GM18502 (cell line): ENCODE measurements around the gene PRKCD.

ENCODE experiments used
- ATAC-seq: cut with Tn5 transposase; IDR thresholded peaks from one replicate; pipeline ENCODE4 v1.9.1; 2021; ENCODE audit warnings: mild to moderate bottlenecking; ENCODE audit not compliant: unreplicated experiment, poor library complexity

Gene PRKCD

DNA sequence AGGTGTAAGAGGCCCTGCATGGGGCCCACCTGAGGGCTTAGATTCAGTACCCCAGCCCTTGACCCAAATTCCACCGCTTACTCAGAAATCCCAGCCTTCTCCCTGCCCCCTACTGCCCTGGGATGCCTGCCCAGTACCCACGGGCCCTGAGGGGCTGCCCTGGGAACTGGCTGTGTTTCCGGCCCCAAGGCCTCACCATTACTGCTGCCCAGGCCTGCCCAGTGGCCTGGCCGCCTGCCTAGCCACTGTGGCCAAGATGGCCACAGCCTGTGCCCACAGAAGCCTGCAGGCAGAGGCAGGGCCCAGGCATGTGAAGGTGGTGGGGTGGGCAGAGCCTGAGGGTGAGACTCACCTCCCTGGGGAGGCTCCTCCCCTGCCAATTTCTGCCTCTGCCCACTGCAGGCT is 6.1 kb upstream of the PRKCD start:
- ATAC-seq, result no peak

DNA sequence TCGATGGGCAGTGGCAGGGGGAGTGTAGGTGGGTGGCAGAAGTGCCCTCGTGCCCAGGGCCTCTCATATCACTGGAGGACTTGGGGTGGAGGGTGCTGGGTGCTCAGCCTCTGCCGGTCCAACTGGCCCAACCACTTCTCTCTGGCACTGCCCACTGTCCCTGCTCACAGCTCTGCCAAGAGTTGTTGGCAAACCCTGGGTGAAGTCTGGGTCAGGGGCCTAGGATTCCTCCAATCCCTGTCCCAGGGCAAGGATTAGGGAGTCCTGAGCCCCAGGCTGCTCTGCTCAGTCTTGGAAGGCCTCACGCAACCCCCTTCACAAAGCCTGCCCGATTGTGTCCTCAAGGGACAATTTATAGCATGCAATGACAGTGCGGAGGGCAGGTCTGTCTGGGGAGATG is 5.2 kb upstream of the PRKCD start:
- no peak for ATAC-seq

DNA sequence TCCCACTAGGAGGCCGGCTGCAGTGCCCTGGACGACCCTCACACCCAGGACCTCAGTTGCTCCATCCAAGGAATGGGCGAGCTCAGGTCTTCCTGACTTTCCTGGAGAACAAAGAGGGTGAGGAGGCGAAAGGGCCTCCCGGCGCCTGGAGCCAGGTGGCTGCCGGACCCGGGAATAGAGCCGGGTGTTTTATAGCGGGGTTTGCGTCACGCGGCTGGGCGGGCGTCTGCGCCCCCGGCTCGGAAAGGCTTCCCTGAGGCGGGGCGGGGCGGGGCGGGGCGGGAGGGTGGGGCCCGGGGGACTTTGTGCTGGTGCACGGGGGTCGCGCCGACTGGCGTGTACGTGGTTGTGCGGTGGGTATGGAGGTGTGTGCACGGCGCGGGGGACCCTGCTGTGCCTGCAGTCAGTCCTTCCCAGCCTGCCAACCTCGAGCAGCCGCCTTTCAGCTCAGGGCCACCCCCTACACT is 4.6 kb upstream of the PRKCD start:
- ATAC-seq, result no peak

DNA sequence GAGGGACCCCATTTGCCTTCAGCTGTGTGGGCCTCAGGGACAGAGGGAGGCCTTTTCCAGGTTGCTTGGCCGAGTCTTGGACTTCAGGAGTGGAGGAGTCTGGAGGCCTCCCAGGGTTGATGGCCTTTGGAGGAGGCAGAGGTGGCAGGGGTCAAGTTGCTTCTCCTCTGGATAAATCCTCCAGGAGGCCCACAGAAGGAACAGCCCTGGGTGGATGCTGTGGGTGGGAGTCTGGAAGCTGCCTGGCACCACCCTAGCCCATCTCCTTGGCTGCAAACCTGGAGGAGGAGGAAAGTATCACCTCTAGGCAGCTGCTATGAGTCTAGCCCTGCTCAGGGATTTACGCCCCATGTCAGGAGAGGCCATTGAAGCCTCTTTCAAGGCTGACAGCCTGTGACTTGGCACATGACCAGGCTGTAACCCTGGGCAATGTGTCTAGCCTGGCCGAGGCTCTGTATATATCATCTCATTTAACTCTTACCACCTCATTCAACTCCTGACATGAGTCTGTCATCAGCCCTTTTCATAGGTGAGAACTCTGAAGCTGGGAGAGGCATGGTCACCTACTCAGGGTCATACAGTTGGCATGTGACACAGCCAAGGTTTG is 2.9 kb upstream of the PRKCD start:
- no peak for ATAC-seq

DNA sequence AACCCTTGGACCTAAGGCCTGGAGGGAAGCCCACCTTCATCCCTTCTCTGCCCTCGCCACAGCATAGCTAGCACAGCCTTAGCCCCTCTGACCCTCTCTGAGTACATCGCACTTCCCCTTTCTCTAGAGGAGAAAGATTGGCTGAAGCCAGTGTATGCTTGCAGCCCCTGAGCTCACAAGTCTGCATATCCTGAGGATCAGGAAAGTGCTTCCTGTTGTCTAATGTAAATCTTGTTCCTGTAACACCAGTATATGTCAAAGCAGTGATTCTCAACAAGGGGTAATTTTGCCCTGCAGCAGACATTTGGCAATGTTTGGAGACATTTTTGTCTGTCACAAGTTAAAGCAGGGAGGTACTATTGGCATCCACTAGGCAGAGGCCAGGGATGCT is 2.2 kb upstream of the PRKCD start:
- no peak for ATAC-seq

DNA sequence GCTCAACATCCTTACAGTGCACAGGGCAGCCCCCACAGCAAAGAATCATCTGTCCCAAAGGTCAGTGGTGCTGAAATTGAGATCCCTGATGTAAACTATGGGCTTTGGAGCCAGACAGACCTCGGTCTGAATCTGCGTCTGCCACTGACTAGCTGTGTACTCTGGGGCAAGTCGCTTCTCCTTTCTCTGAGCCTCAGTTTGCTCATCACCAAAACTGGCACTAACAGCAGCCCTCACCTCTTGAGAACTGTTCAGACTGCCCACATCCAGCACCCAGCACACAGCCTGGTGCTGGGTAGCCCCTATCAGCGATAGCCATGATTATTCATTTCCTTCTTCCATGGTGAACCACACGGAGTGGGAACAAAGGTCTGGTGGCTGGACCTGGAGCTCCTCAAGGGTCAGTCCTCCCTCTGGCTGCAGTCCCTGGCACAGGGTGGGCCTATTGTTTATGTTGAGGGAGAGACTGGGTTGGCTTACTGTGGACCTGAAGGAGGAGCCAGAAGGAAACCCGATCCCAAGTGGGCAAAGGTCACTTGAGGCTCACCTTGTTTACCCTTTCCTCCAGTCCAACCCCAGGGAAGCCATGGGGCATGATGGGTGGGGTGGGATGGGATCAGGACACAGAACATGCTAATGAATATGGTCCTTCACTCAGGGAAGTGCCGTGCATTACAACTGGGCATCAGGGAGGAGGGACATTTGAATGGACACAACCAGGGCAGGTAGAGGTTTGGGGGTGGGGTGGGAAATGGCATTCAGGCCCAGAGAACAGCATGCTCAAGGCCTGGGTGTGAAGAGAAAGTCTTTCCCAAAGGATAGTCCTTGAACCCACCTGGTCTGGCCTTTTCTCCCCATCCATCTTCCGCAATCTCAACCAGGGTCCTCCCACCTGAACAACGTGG is 1.6 kb upstream of the PRKCD start:
- ATAC-seq, result no peak

DNA sequence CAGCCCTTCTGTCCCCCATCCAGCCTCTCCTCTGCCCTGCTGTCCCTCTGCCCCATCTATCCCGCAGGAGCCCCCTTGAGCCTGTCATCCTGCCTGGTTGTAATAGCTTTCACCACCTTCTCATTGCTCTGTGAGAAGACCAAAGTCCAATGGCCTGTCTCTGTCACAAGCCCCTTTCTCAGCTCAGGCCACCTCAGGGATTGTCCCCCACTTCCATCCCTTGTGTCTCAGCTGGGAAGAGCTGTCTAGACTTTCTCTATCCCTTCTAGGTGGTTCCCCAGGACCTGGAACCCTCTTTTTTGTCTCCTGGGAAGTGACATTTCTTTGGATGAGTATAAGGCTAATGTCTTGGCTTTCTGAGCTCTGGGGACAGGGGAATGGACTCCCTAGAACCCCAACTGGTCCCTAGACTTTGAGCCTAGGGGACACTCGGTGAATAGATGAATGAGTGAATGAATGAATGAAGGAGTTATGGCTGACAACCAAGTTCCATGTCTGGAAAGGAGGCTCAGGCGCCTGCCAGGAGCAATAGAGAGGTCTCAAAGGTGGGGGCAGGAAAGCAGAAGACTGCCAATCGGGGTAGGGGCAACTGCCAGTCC is 849 bp upstream of the PRKCD start:
- ATAC-seq, result no peak

DNA sequence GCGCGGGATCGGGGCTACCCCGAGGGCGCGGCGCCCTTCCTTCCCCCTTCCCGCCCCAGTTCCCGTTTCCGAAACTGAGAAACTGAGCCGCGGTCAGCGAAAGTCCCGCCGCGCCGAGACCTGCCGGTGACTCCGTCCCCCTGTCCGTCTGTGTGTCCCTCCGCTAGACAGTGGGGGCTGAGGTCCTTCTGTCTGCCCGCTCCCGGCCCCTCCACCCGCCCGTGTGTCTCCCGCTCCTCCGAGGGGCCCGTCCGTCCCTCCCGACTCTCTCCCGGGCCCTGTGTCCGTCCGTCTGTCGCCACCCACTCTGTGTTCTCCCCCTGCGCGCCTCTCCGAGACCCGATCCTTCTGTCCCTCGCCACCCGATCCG is 426 bp downstream of the PRKCD start:
- no peak for ATAC-seq

DNA sequence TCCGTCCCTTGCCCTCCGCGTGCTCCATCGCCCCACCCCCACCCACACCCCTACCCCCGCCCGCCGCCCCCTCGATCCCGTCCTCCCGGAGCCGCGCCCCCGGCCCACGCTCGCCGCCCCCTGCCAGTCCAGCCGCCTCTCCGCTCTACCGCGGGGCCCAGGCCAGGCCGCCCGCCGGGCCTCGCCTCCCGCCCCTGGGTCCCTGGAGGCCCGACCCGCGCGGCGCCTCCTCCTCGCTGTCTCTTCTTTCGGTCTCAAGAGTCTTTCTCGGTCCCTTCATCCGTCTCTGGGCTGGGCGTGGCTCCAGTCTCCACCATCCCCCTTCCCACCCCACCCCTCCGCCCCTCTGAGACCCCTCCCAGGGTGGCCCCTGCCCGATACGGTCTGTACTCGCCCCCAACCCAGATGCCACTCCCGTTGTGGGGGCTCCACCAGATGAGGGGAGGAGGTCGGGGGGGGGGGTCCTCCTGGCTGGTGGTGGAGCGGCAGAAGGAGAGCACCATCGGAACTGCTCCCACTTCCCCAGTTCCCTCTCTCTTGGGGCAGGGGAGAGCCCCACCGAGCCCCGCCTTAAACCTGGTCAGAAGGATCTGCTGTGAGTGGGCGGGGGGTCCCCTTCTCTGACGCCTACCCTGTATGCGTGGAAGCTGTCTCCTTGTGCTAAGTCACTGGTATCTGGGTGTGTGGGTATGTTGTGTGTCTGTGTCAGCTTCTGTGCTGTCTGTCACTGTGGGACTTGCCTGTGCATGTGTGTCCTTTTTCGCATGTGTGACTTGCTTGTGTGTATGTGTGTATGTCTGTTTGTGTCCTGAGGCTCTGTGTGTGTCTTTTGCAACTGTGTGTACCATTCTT is 1.0 kb downstream of the PRKCD start:
- peak; percentile 29 for ATAC-seq

DNA sequence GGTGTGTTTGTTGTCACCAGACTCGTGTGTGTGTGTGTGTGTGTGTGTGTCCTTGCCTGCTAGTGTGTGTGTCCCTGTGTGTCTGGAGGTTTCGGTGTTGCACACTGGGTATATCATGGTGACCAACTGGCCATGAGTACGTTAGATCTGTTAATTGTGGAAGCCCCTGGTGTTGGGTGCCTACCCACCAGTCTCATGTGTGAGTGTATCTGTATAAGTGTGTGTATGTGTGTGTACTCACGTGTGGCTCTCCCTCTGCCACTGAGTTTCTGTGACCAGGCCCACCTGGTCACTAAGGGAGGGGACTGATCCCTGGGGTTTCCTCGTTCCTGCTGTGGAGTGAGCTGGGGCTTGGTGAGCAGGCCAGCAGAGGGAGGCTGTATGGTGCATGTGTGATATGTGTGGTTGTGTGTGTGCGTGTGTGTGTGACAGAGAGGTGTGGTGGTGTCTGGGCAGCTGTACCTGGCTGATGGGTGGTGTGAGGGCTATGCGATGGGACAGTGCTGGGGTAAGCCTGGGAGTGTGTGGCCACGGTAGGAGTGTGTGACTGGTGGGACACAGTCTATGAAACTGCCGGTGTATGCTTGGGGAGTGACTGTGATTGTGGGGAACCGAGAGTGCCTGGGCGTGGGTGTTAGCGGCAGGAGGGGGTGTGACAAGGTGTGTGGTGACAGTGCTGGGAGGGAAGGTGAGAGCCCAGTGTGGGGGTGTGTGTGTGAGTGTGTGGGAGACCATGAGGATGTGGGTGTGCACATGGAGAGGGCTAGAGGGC is 1.8 kb downstream of the PRKCD start:
- peak; percentile 39 for ATAC-seq

DNA sequence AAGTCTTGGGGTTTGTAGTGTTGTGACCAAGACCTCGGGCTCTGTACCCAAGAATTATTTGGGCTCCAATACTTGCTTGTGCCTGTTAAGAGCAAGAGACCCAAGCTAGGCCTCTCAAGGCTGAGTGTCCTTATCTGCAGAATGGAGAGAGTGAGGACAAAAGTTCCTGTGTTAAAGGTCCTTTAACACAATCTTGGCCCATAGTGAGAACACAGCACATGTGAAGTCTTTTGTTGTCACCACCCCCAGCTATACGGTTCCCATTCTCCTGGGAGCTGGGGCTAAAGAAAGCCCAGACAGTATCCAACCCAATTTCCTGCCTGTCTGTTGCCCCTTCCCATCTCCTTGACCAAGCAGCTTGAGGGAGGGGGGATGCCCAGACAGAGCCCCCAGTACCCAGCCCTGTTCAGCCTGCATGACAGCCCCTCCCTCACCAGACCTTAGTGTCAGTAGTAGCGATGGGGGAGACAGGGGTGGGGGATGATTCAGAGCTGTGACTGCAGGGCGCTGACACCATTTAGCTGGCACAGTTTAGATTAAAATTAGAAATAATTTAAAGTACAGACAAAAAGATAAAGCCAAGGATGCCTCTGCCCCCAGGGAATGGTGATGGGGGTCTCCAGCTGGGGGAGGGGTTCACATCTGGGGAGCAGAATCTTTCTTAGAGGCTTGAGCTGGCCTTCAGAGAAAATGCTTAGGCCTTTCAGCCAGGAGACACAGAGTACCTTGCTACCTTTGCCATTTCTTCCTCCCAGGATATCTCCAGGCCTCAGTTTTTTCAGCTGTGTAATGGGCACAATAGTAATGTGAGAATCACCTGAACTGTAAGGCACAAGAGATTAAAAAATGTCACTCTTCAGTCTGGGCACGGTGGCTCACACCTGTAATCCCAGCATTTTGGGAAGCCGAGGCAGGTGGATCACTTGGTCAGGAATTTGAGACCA is 2.7 kb downstream of the PRKCD start:
- ATAC-seq, result no peak

DNA sequence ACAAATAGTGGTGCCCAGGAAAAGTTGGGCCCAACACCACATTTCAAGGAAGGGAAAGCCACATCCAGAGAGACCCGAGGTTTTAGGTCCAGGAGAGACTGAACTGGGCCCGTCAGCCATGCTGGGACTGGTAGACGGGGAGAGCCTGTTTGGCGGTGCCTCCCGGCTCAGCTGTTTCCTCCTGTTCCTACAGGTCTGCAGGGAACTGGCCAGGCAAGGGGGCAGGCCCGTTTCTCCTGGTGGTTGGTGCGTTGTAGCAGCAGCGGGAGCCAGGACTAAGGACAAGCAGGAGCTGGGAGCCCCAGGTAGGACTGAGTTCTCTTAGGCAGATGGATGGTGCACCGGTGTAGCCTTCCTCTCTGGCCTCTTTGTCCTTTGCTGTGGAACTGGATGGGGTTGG is 3.9 kb downstream of the PRKCD start:
- ATAC-seq, result no peak

DNA sequence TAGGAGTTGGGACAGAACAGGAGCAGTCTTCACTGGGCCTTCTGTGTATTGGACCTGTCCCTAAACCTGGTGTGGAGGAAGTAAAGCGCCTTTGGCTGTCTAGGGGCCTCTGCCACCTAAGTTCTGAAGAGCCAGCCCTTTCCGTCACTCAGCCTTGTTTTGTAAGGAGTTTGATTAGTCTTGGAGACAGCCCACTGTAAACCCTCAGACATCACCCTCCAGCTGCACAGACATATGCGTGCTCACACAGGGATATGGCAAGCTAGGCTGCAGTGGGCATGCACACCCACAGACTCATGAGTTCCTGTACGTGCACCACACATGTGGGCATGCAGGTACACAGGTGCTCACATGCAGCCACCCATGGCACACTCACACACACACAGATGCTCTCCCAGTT is 5.2 kb downstream of the PRKCD start:
- no peak for ATAC-seq

DNA sequence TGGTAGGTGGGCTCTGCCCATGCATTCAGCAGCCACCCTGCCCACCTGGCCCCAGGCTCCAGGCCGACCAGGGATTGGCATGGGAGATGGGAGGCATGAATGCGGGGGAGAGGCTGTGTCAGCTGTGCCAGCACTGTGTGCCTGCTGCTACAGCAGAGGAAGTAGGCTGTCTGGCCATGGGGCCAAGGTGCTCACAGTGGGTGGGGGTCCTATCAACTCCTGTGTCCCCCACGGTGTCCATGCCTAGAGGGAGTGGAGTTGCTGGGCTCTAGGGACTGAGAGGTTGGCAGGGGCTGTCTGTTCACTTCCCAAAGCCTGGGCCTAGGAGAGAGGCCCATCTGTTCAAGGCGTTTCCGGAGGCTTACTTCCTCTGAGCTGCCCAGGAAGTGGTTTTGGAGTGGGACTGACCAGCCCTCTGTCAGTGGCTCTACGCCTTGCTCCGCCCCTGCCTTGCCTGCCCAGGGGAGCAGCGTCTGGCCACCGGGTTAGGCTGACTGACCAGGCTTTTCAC is 5.8 kb downstream of the PRKCD start:
- ATAC-seq, result no peak

DNA sequence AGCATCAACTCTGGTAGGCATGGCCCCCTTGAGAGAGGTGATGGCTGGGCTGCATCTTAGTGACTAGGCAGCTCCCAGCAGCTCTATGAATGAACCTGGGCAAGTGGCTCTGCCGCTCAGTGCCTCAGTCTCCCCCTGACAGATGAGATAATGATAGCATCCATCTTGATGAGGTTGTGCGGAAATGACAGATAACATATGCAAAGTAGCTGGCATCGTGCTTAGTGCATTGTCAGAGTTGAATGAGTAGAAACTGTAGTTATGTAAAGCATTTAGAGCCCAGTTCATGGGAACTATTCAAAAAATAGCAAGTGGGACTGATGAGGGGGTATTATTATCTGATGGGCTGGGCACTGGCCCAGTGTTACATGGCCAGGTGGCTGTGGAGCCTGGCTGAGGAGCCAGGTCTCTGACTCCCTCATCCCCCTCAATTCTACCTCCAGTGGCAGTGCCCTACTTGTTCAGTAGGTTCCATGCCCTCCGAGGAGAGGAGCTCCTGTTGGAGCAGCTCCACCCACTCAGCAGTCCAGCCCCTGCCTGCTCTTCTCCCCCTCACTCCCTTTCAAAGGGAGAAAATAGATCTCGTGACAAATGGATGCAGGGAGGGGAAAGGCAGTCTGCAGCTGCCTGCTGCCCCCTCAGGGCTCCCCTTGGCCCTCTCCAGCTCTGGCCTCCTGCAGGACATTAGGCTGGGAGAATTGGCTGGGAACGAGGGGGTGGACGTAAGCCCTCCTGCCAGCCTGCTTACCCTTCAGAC is 6.6 kb downstream of the PRKCD start:
- peak; percentile 26 for ATAC-seq

DNA sequence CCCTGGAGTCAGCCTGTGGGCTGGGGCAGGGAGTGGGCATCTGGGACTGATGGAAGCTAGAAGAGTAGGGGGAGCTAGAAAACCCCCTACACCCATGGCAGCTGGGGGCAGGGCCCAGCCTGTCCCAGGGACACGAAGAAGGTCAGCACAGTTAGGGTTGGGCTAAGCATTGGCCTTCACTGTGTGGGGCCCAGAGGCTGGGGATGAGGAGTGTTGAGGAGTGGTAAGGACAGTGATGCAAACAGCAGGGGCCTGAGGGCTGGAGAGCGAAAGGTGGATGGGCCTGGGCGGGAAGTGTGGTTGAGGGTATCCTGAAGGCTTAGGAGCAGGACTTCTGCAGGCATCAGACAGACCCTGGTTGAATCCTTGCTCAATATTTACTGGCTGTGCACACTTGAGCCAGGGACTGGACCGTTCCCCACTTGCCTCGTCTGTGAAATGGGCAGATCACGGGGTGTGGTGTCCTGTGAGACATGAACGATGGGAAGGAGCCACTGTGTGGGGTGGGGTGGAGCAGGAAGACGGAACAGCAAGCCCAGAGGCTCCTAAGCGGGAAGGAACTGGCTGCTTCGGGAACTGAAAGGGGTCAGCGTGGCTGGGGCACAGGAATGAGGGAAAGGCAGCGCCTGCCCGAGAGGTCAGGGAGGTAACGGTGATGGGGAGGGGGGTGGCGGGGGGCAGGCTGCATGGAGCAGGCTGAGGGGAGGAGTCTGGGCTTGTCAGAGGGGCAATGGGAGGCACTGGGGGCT is 7.3 kb downstream of the PRKCD start:
- no peak for ATAC-seq
